Posterior vena cava (tissue), 2 donors: ENCODE data around the gene CRK. TPM values are rescaled to one million over a fixed set of nuclear protein-coding genes. Genes with fewer than 3 reads are reported as not detected.
"Not testable (repeated sequence)": the region's sequence is repeated elsewhere in the genome, so short reads cannot be mapped to it uniquely, and the experiment has no call there.

ENCODE experiments used
- DNase-seq: peaks from one replicate; pipeline ENCODE4 v3.0.0-alpha.2; 2020; ENCODE audit warnings: low spot score
- intact Hi-C, 2 donors: fragments of 100-400 bp; cut with DNase I; formaldehyde crosslinking; loops; one replicate each; pipeline versions ENCODE4 v1.14.1 to v1.14.2; 2022 to 2023
- total RNA-seq, 2 donors: library from RNA; stranded (reverse); fragmentation: NEBNext Ultra II Directional; extraction: Animal tissue kit (Norgen Biotek cat#: 25700); gene quantifications; one replicate each; pipeline ENCODE4 v1.2.1, GENCODE V29; 2021
- donor health status: DM: yes; HTN: yes; CAD: no.
- donor health status: DM: yes; HTN: yes; CAD: no.

The CRK gene
- total RNA-seq, 2 donors from 2014 or later, result 56.6 to 58.0 TPM

- DNase-seq, result no peak
- intact Hi-C loops, result no loop called here
These were observed 53.8 kb downstream of the CRK start for GRCh38 chr17:1402262-1402586.

- intact Hi-C loops, result no loop called here
- DNase-seq, result peak; percentile 99
These were observed 56.1 kb downstream of the CRK start, which contains the start of gene YWHAE for GRCh38 chr17:1399679-1400512. YWHAE (minus strand) TSS chr17:1400222; CDS start chr17:1400110, 112 bp downstream.

- intact Hi-C loops, result no loop called here
- DNase-seq, result no peak
These were observed 56.9 kb downstream of the CRK start for GRCh38 chr17:1398931-1399678.

- no peak for DNase-seq
- intact Hi-C loops, result no loop called here
These were observed 58.0 kb downstream of the CRK start for GRCh38 chr17:1398028-1398427.

GRCh38 chr17:1395876-1396665 lies 60.0 kb downstream of the CRK start:
- intact Hi-C loops, DNase-seq: not testable (repeated sequence)

GRCh38 chr17:1391577-1391976 lies 64.5 kb downstream of the CRK start:
- intact Hi-C loops, result no loop called here
- peak; percentile 72 for DNase-seq

- intact Hi-C loops, result no loop called here
- no peak for DNase-seq
These were observed 65.3 kb downstream of the CRK start for GRCh38 chr17:1390432-1391367.

GRCh38 chr17:1387490-1388227 lies 68.4 kb downstream of the CRK start:
- intact Hi-C loops, DNase-seq: not testable (repeated sequence)

GRCh38 chr17:1386675-1387190 lies 69.3 kb downstream of the CRK start:
- intact Hi-C loops, DNase-seq: not testable (repeated sequence)

- no peak for DNase-seq
- intact Hi-C loops, result no loop called here
These were observed 69.8 kb downstream of the CRK start for GRCh38 chr17:1386265-1386664.

- DNase-seq, result peak; percentile 24
- intact Hi-C loops, result no loop called here
These were observed 70.2 kb downstream of the CRK start for GRCh38 chr17:1385861-1386260.

GRCh38 chr17:1384905-1385435 lies 71.1 kb downstream of the CRK start:
- no peak for DNase-seq
- intact Hi-C loops, result no loop called here

- intact Hi-C loops, result no loop called here
- no peak for DNase-seq
These were observed 76.1 kb downstream of the CRK start for GRCh38 chr17:1379930-1380313.

- DNase-seq, result peak; percentile 36
- intact Hi-C loops, result no loop called here
These were observed 76.7 kb downstream of the CRK start for GRCh38 chr17:1379208-1379929.

- DNase-seq, intact Hi-C loops: not testable (repeated sequence)
These were observed 77.6 kb downstream of the CRK start for GRCh38 chr17:1378476-1378860.

GRCh38 chr17:1377334-1377733 lies 78.7 kb downstream of the CRK start:
- intact Hi-C loops, result no loop called here

GRCh38 chr17:1376061-1376460 lies 80.0 kb downstream of the CRK start:
- intact Hi-C loops, result no loop called here
- no peak for DNase-seq

More at GRCh38 chr17:1377334-1377733, 78.7 kb downstream of the CRK start:
- no peak for DNase-seq
